HG03460 (cell line): ENCODE data around the gene BATF3.

Experiments used
- ATAC-seq: cut with Tn5 transposase; IDR thresholded peaks from one replicate; pipeline ENCODE4 v1.9.1; 2021; ENCODE audit not compliant: unreplicated experiment

Gene BATF3

DNA sequence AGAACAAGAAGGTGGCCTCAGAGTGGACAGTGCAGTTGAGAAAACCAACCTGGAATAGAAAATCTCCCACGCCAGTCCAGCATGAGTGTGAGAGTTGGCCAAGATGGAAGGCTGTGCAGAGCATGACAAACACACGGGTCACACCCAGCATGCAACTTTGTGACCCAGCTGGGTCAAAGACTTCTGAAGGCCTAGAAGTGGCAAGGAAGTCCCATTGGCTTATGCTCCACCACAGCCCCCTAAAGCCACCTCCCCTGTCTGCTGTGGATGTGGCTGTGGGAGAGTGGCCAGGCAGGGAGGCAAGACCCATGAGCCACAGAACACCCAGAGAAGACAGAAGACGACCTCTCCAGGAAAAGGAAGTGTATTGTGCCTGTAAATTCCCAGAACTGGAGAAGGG, 13.6 kb downstream of the BATF3 start:
- ATAC-seq, result no peak

DNA sequence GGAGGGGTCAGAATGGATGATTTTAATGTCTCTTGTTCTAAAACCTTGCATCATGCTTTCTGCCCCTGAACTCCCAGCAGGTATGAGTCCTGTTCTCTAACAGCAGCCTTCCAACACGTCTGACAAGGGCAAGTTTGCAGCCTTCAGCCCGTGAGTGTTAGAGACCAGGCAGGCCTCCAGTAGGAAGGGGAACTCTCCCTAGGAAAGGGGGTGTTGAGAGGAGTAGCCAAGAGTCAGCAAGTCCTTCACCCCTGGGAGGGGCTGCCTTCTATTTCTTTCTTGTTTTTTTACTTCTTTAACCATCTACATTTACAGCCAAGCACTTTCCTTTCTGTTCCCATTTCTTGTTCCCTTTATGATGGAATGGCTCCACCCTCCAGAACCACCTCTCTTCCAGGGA, 14.2 kb downstream of the BATF3 start:
- no peak for ATAC-seq

DNA sequence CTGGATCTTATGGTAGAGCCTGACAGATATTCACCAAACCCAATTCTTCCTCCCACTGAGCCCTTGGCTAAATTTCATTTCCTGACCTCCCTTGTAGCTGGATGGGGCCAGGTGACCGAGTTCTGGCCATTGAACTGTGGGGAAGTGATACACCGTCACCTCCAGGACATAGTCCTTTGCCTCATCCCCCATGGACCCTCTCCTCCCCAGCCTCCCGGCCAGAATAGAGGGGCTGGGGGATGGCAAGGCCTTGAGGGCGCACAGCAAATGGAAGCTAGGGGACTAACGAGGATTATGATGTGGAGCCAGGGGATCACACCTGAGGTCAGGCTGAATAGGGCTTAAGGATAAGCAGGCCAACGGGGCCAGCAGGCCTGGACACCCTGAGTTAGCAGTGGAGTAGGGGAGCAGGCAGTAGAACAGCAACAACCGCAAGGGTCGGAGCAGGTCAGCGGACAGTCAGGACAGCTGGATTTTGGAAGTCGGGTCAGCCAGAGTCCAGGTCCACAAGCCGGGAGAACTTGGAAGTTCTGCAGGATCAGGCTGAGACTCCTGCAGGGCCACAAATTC, 15.0 kb downstream of the BATF3 start:
- no peak for ATAC-seq

DNA sequence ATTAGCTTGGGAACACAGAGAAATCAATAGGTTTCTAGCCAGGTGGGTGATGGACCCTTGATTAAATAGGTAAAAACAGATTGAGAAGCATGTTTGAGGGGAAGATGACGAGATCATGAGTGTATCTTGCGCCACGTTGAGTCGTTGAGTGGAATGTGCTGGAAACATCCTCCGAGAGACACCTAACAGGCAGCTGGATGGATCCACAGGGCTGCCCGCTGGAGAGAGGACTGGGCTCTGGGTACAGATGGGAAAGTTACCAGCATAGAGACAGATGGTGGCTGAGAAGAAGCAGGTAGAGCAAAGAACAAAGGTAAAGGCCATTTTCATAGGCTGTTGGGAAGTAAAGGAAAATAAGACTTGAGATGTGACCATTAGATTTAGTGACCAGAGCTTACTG, 15.6 kb downstream of the BATF3 start:
- no peak for ATAC-seq

DNA sequence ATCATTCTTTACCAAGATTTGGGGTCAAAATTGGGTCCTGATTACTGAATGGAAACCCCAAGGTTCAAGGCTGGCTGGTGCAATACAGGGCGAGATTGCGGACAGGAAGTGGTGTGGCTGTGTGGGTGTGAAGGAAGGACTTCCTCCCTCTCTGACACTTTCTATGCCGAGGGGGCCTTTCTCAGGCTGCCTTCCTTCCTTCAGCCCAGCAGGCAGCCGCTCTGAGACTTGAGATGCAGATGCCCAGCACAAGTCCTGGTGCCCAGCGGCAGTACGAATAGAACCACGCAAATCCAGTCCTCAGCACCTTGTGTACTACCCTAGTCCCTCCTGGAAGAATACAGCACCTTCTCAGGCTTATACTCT, 16.3 kb downstream of the BATF3 start:
- peak; percentile 73 for ATAC-seq

DNA sequence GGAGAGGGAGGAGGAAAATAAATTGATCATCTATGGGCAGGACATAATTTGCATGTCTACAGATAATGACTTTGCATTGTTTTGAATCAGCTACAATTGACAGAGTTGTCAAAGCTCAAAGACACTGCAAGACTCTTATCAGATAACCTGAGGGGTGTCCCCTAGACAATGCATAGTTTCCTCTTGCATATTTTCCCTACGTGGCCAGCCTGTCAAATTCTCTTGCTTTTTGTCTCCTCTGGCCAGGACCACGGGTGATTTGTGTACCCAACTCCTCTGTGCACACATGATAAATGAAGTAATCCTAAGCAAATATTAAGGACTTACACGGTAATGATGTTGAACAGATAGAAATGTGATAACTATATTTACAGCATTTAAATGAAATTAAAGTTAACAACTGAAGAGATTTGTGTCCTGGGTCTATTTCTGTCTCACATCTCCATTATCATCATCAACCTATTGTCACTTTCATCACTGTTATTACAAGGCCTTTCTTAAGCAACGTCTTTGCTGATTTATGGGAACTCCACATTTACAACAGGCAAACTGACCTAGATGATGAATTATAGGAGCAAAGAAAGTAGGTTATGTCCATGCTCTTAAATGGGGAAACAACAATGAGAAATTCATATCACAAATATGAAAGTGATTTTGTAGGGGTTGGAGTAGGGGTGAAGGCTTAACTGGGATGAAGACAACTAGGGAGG, 18.8 kb downstream of the BATF3 start:
- no peak for ATAC-seq

DNA sequence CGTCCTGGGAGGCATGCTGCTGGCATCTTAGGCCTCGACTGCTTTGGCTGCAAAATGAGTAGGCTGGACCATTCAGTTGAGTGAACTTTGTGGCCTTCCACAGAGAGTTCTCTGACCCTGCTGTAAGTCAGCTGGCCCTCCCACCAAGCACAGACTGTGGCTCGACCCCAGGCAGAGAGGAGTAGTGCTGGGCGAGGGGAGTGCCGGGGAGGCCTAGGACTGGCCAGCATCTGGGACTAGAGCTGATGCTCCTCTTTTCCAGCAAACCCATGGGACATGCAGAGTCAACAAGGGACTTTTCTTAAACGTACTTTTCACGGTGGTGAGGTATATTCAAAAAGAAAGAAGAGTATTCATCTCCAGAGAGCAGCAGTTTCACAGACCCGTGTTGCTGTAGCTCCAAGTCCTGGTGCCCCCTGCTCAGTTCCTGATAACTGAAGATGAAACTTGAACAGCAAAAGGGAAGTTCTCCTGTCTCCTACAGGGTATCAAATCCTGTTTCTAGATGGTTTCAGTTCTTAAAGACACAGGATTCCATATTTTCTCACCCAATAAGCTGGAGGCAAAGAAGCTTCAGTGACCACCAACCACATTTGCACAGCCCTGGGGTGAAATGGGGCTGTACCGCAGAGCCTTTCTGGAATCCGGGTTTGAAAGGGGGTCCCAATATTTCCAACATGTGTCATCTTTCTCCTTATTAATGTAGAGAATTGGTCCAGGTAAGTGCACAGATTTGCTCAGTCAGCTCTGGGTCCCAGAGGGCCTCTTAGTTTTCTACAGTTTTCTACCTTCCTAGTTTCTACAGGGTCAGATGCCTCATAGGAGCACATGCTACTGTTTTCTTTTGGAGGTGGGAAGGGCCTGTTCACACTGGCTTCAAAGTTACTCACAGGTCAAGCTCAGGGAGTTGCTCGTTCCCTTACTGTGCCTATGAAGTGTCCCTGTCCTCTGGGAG, 20.9 kb downstream of the BATF3 start:
- ATAC-seq, result peak; percentile 62

DNA sequence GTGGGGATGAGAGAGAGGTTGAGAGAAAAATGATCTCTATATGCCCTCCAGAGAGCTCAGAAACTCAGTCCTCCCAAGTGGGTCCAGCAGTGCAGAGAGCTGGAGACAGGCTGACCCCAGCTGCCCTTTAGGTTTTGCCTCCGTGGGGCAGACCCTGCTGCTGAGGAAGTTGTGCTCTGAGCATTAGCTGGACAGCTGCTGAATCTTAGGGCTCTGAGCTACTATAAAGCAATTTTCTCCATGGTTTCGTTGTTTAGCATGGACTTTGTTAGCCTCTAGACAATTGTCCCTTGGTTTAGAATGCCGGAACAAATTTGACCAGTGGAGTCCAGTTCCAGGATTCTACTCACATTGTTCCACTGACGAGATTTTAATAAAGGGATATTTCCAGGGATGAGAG, 22.1 kb downstream of the BATF3 start:
- ATAC-seq, result no peak

DNA sequence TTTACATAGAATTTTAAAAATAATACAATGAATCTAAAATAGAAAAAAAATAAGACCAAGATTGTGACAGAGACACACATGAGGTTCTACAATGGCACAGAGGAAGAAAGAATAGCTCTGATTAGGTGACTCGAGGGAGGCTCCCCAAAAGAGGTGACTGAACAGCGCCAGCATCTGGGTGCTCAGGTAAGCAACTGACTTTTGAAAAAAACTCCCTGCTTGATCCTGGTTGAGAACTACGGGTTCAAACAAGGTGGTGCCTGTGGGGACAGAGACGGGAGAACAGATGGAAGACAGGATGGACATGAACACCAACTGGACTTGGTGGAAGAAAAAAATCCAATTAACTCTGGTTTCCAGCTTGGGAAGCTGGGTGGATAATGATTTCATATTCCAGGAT, 22.5 kb downstream of the BATF3 start:
- ATAC-seq, result no peak

DNA sequence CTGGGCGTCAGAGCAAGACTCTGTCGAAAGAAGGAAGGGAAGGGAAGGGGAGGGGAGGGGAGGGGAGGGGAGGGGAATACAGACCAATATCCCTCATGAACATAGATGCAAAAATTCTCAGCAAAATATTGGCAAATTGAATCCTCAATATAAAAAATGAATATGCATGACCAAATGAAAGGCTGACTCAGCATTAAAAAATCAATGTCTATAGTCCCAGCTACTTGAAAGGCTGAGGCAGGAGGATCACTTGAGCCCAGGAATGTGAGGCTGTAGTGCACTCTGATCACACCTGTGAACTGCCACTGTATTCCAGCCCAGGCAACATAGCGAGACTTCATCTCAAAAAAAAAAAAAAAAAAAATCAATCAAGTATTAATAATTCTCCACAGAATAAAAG, 24.0 kb downstream of the BATF3 start:
- ATAC-seq, result no peak

DNA sequence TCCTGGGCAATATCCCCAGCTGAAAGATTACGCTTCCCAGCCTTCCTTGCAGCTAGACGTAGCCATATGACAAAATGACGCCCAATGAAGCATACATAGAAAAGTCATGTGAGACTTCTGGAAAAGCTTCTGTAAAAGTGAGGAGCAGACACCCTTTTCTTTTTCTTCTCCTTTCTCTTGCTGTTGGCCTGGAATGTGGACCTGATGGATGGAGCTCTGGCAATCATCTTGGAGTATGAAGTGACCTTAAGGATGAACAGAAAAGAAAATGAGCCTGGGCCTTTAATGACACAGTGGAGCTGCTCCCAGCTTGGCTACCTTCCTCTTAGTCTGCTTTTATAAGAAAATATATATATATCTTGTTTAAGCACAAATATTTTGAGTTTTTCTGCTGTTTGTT, 24.8 kb downstream of the BATF3 start:
- ATAC-seq, result no peak

DNA sequence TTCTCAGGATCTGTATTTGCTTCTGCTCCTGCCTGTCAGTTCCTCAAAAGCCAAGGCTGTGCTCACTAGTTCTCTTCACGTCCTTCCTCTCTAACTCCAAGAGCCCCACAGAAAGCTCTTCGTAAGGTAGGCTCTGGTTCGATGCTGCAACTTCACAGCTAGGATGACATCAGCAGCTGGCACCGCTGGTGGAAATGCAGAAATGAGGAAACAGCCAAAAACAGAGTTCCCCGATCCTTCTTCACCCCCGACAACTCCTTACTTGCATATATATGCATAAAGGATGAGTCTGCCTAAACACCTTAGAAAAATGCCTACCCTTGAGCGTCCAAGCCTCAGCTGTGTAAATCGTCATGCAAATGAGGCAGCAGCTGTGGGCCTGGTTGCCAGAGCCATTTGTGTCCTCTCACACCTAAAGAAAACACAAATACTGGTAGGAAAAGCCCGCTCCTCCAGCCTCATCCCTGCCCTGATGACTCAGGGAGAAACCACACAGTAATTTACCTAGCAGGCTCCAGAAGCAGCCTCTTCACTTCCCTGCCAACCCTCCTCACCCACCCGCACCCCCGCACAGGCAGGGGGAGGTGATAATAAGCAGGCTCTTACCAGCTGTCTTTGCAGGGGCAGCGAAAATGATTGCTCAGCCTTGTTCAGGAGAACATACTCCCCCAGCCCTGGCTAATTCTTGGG, 28.2 kb downstream of the BATF3 start:
- ATAC-seq, result peak; percentile 46

DNA sequence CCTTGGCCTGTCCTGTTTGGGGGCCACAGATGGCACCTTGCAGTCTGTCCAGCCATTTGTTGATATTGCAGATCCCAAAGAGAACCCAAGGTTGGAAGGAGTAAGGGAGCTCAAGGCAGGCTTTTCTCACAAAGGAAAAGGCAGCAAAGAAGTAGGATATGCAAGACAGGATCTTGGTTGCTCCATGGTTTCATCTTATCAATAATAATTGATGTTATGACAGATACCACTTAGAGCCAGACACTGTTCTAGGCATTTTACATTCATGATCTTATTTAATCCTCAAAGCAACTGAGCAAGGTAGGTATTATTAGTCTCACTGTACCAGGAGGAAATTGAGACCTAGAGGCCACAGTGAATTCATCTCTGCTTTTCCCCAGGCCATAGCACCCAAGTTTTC, 28.8 kb downstream of the BATF3 start:
- no peak for ATAC-seq

DNA sequence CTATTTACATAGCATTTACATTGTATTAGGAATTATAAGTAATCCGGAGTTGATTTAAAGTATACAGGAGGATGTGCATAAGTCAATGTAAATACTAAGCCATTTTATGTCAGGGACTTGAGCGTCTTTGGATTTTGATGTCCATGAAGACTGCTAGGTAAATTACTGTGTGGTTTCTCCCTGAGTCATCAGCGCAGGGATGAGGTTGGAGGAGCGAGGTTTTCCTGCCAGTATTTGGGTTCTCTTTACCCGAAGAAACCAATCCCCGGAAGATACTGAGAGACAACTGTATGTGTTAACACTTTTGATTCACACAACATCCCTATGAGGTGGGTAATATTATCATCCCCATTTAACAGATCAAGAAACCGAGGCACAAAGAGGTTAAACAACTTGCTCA, 29.3 kb downstream of the BATF3 start:
- ATAC-seq, result no peak

DNA sequence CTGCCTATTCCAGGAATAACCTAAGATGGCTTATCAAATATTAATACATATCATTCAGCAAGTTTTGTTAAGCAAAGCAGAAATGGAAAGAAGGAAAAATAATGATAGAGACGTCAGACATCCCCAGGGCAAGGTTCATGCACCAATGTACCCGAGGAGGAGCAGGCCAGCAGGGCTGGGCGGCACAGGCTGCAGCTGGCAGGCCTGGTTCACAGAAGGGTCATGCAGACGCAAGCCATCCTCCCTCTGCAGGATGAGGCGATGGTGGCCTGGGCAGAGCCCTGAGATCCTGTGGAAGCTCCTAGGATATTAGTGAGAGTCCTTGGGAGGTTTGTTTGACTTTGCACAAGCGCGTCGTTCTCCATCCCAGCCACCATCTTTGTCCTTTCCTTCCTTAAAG, 30.0 kb downstream of the BATF3 start:
- no peak for ATAC-seq

DNA sequence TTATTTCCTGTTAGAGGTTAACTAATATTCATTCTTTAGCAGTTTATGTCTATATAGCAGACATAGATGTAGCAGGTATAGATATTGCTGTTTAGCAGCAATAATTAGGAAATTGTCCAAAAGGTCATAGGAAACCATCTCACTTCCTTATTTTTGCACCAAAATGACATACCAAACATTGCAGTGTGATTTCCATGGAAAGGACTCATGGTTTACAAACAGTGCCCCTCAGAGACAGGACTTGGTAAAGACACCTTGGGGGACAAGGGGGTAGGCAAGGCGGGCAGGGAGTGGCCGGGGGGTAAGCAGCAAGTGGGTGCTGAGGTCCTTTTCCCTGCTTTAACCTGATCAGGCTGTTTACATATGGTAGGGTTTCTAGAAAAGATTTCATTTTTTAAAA, 30.5 kb downstream of the BATF3 start:
- ATAC-seq, result no peak

DNA sequence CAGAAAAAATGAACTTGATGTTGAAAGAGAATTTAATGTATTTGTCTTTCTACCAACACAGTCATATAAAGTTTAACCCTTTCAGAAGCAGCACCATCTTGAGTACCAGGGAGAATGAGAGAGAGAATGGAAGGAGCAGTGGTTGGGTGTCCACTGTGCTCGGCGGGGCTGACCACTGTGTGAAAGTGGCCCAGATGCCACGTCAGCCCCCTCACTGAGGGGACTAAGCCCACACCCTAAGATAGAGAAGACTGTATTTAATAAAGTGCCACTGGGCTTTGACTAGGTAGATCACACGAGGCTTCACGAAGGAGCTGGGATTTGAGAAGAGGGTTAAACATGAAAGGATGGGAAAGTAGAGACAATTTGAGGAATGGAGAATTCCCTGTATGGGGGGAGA, 31.2 kb downstream of the BATF3 start:
- no peak for ATAC-seq

DNA sequence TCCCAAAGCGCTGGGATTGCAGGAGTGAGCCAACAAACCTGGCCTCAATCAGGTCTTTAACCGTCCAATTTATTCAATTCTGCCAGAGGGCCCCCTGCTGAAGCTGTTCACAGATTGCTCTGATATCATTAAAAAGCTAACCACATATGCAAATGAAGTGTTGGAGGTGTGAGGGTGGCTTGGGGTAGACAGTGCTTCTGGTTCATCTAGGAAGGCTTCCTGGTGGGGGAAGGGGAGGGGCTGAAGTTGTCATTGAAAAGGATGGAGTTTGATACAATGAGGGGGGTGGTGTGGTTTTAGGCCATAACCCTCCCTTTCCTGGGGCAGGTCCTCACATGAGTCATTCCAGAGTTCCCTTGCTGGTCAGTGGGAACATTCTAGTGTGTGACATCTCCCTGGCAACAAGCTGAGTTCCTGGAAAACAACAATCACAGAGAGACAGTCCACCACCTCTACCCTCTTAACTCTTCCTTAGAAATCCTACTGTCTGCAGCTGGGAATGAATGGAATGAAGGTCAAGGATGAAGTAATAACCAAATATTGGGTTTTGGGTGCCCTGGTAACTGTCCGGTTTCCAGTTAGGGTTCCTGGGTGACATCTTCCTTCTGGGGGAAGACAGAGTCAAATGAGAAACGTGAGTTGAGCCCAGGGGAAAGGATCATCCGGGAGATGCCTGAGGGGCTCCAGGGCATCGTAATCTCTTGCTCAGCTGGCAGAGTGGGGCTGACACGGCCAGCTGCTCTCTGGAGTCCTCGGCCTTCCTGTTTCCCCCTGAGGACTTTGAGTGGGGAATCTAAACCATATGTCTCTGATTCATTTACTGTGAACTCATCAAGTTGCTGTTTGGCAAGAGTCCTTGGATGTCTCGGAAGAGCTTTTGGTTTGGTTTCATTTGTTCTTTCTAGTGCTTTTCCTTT, 32.2 kb downstream of the BATF3 start:
- peak; percentile 38 for ATAC-seq

DNA sequence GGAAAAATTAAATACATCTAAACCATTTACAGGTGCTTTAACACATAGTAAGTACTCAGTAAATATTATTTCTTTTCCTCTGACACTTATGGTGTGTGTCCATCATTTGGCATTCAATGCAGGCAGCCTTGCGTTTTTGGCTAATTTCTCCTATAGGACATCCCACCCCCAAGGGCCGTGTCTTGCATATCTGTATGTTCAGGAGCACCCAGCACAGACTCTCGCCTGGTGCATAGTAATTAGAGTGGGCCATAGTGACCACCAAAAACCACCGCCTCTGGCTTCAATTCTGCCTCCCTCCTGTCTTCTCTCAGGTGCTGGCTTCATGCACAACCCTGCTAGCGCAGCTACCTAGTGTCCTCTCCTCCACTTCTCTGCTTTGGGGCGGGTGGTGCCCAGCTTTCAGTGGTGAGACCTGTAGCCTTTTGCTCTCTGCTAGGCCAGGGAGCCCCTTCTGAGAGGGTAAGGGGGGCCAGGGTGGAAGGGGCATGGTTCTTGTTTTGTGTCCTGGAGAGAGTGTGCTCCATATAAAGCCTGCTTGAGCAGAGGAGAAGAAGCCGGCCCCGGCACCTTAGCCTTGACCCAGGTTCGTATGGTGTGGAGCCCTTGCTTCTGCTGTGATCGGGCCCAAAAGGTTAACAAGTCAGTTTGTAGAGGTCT, 33.4 kb downstream of the BATF3 start:
- no peak for ATAC-seq
